ENCODE measurements around the gene EIF4E2.

Gene EIF4E2

DNA sequence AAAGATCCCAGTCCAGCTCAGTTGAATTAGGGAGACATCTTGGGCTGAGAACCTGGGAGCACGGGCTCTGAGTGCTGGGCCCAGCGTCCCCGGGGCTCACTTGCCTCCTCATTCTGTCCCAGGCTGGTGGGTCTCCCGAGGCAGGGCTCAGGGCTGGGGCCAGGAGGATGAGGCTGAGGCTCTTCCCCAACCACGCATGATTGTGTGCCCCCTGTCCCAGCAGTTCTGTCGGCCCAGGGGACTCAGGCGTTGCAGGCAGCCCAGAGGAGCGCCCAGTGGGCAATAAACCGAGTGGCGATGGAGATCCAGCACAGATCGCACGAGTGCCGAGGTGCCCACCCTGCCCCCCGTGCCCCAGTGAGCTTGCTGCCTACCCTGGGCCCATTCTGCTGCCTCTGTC lies 29.4 kb upstream of the EIF4E2 start:
- no peak for DNase-seq
- Histone ChIP-seq H3K36me3 (replicated peaks; ENCODE audit: insufficient read depth, low read length) (no peaks in the 10 kb centered on the region), H3K79me2 (ENCODE audit: low read length) (no peaks in the 10 kb centered on the region), H3K4me3 (ENCODE audit: low read length) (no peak overlapping the region), H3K9me3 (replicated peaks; ENCODE audit: insufficient read depth, low read length) (no peaks in the 10 kb centered on the region), H3K4me1 (ENCODE audit: low read length) (no peaks in the 10 kb centered on the region), H3K9ac (ENCODE audit: low read length) (no peak overlapping the region), H2AFZ (ENCODE audit: low read length) (no peak overlapping the region), H3K27ac (ENCODE audit: low read length) (no peak overlapping the region), H3K9me2 (replicated peaks; ENCODE audit: insufficient read depth, low read length) (no peaks in the 10 kb centered on the region), H3K27me3 (replicated peaks; ENCODE audit: insufficient read depth, low read length) (peaks cover 59% of the 10 kb centered on the region), H3F3A (ENCODE audit: insufficient read depth, low read length) (no peaks in the 10 kb centered on the region), H3K4me2 (ENCODE audit: low read depth, low read length) (no peak overlapping the region), H4K20me1 (ENCODE audit: insufficient read depth, low read length) (no peaks in the 10 kb centered on the region)
- TF ChIP-seq EZH2 (optimal IDR thresholded peaks at IDR 0.05; ENCODE audit: low read depth, low read length) (no peak), EZH2phosphoT487 (IDR thresholded peaks at IDR 0.05; ENCODE audit: low read length) (no peak)
- TF ChIP-seq, protein P1, sequence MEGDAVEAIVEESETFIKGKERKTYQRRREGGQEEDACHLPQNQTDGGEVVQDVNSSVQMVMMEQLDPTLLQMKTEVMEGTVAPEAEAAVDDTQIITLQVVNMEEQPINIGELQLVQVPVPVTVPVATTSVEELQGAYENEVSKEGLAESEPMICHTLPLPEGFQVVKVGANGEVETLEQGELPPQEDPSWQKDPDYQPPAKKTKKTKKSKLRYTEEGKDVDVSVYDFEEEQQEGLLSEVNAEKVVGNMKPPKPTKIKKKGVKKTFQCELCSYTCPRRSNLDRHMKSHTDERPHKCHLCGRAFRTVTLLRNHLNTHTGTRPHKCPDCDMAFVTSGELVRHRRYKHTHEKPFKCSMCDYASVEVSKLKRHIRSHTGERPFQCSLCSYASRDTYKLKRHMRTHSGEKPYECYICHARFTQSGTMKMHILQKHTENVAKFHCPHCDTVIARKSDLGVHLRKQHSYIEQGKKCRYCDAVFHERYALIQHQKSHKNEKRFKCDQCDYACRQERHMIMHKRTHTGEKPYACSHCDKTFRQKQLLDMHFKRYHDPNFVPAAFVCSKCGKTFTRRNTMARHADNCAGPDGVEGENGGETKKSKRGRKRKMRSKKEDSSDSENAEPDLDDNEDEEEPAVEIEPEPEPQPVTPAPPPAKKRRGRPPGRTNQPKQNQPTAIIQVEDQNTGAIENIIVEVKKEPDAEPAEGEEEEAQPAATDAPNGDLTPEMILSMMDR (IDR thresholded peaks at IDR 0.05; ENCODE audit: low read length), result no peak

DNA sequence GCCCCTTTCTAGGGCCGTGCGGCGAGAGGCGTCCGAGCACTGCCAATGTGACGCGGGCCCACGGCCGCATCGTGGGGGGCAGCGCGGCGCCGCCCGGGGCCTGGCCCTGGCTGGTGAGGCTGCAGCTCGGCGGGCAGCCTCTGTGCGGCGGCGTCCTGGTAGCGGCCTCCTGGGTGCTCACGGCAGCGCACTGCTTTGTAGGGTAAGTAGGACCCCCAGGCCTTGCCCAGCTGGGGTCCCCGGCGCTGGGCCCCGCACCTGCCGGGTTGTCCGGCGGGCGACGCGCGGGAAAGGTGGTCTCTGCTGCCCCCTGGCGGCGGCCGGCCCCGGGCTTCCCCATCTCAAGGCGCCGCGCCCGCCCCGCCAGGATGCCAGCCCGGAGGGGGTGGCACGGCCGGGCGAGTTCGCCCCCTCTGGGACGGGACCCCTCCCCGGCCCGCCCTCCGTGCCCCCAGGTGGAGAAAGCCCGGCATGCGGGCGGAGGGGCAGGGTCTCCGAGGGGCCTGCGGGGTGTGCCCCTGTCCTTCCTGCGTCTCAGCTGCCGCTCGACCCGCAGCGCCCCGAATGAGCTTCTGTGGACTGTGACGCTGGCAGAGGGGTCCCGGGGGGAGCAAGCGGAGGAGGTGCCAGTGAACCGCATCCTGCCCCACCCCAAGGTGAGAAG lies 28.4 kb upstream of the EIF4E2 start:
- H3K9me2 ChIP-seq (replicated peaks; ENCODE audit: insufficient read depth, low read length), result no peaks in the 10 kb centered on the region
- H3K4me1 ChIP-seq (ENCODE audit: low read length), result no peaks in the 10 kb centered on the region
- no peak overlapping the region for H2AFZ ChIP-seq (ENCODE audit: low read length)
- no peaks in the 10 kb centered on the region for H4K20me1 ChIP-seq (ENCODE audit: insufficient read depth, low read length)
- no peaks in the 10 kb centered on the region for H3F3A ChIP-seq (ENCODE audit: insufficient read depth, low read length)
- peak overlapping the region; percentile 70; the same call in 1 of the 2 replicates for H3K4me2 ChIP-seq (ENCODE audit: low read depth, low read length)
- no peaks in the 10 kb centered on the region for H3K36me3 ChIP-seq (replicated peaks; ENCODE audit: insufficient read depth, low read length)
- H3K27ac ChIP-seq (ENCODE audit: low read length), result no peak overlapping the region
- H3K4me3 ChIP-seq (ENCODE audit: low read length), result peak overlapping the region; percentile 42
- peak; percentile 16 for DNase-seq
- peaks cover 59% of the 10 kb centered on the region for H3K27me3 ChIP-seq (replicated peaks; ENCODE audit: insufficient read depth, low read length)
- H3K9me3 ChIP-seq (replicated peaks; ENCODE audit: insufficient read depth, low read length), result no peaks in the 10 kb centered on the region
- no peaks in the 10 kb centered on the region for H3K79me2 ChIP-seq (ENCODE audit: low read length)
- no peak overlapping the region for H3K9ac ChIP-seq (ENCODE audit: low read length)
- TF ChIP-seq, protein P1 (IDR thresholded peaks at IDR 0.05; ENCODE audit: low read length), result peak; percentile 54
- TF ChIP-seq EZH2phosphoT487 (IDR thresholded peaks at IDR 0.05; ENCODE audit: low read length), result no peak
- TF ChIP-seq EZH2 (optimal IDR thresholded peaks at IDR 0.05; ENCODE audit: low read depth, low read length), result no peak

DNA sequence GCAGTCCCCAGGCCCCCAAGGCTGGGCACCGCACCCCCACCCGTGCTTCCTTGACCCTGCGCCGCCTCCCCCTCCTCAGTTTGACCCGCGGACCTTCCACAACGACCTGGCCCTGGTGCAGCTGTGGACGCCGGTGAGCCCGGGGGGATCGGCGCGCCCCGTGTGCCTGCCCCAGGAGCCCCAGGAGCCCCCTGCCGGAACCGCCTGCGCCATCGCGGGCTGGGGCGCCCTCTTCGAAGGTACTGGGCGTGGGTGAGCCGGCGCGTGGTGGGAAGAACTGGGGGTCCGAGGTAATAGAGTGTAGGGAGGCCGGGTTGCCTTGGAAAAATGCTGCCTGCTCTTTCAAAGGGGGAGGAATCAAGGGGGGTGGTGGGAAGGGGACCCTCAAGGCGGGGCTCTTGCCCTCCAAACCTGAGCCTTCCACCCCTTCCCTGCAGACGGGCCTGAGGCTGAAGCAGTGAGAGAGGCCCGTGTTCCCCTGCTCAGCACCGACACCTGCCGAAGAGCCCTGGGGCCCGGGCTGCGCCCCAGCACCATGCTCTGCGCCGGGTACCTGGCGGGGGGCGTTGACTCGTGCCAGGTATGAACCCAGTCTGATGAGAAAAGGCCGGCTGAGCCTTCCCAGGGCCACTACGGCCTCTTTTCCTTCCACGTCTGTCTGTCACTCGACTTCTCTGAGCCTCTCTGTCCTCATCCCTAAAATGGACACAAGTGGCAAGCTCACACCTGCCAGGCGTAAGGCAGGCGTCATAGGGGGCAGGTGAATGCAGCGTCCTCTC lies 27.7 kb upstream of the EIF4E2 start:
- TF ChIP-seq EZH2phosphoT487 (IDR thresholded peaks at IDR 0.05; ENCODE audit: low read length) (no peak), EZH2 (optimal IDR thresholded peaks at IDR 0.05; ENCODE audit: low read depth, low read length) (no peak)
- TF ChIP-seq, protein P1 (IDR thresholded peaks at IDR 0.05; ENCODE audit: low read length), result no peak
- Histone ChIP-seq H3K4me3 (ENCODE audit: low read length) (peak overlapping the region; percentile 42; the same call in 1 of the 2 replicates), H3K9me3 (replicated peaks; ENCODE audit: insufficient read depth, low read length) (no peaks in the 10 kb centered on the region), H2AFZ (ENCODE audit: low read length) (no peak overlapping the region), H3K9ac (ENCODE audit: low read length) (no peak overlapping the region), H3K79me2 (ENCODE audit: low read length) (no peaks in the 10 kb centered on the region), H3K27ac (ENCODE audit: low read length) (no peak overlapping the region), H3K27me3 (replicated peaks; ENCODE audit: insufficient read depth, low read length) (peaks cover 59% of the 10 kb centered on the region), H3K4me2 (ENCODE audit: low read depth, low read length) (peak overlapping the region; percentile 70; the same call in 1 of the 2 replicates), H3F3A (ENCODE audit: insufficient read depth, low read length) (no peaks in the 10 kb centered on the region), H3K36me3 (replicated peaks; ENCODE audit: insufficient read depth, low read length) (no peaks in the 10 kb centered on the region), H4K20me1 (ENCODE audit: insufficient read depth, low read length) (no peaks in the 10 kb centered on the region), H3K9me2 (replicated peaks; ENCODE audit: insufficient read depth, low read length) (no peaks in the 10 kb centered on the region), H3K4me1 (ENCODE audit: low read length) (no peaks in the 10 kb centered on the region)
- no peak for DNase-seq
